ENCODE results near the gene IAH1.

GRCh38 chr2:9451231-9451630 lies 23.1 kb upstream of the IAH1 start:
- TF ChIP-seq, protein P1, sequence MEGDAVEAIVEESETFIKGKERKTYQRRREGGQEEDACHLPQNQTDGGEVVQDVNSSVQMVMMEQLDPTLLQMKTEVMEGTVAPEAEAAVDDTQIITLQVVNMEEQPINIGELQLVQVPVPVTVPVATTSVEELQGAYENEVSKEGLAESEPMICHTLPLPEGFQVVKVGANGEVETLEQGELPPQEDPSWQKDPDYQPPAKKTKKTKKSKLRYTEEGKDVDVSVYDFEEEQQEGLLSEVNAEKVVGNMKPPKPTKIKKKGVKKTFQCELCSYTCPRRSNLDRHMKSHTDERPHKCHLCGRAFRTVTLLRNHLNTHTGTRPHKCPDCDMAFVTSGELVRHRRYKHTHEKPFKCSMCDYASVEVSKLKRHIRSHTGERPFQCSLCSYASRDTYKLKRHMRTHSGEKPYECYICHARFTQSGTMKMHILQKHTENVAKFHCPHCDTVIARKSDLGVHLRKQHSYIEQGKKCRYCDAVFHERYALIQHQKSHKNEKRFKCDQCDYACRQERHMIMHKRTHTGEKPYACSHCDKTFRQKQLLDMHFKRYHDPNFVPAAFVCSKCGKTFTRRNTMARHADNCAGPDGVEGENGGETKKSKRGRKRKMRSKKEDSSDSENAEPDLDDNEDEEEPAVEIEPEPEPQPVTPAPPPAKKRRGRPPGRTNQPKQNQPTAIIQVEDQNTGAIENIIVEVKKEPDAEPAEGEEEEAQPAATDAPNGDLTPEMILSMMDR (IDR thresholded peaks at IDR 0.05; ENCODE audit: insufficient read depth, low read depth, low read length) = no peak
- TF ChIP-seq EZH2 (IDR thresholded peaks at IDR 0.05; ENCODE audit: insufficient read depth, low read length) = no peak

Data from astrocyte (in vitro differentiated cells and primary cell).